ENCODE data around the gene FARSA.

- TF ChIP-seq, protein P1, sequence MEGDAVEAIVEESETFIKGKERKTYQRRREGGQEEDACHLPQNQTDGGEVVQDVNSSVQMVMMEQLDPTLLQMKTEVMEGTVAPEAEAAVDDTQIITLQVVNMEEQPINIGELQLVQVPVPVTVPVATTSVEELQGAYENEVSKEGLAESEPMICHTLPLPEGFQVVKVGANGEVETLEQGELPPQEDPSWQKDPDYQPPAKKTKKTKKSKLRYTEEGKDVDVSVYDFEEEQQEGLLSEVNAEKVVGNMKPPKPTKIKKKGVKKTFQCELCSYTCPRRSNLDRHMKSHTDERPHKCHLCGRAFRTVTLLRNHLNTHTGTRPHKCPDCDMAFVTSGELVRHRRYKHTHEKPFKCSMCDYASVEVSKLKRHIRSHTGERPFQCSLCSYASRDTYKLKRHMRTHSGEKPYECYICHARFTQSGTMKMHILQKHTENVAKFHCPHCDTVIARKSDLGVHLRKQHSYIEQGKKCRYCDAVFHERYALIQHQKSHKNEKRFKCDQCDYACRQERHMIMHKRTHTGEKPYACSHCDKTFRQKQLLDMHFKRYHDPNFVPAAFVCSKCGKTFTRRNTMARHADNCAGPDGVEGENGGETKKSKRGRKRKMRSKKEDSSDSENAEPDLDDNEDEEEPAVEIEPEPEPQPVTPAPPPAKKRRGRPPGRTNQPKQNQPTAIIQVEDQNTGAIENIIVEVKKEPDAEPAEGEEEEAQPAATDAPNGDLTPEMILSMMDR (IDR thresholded peaks at IDR 0.05; ENCODE audit: insufficient read depth, low read length, poor library complexity, severe bottlenecking) = no peak
- no peak for TF ChIP-seq EZH2phosphoT487 (conservative IDR thresholded peaks at IDR 0.05; ENCODE audit: low read length)
These were observed 15.3 kb downstream of the FARSA start for GRCh38 chr19:12918253-12918652.

Measured in SU-DHL-6 (cell line).